Activated CD4-positive, alpha-beta T cell treated with anti-CD3 and anti-CD28 coated beads, Interleukin-2, amount 50 U/mL, for 1 hour (primary cell): ENCODE measurements around the gene NCBP3.
"Not testable (repeated sequence)": the region's sequence is repeated elsewhere in the genome, so short reads cannot be mapped to it uniquely, and the experiment has no call there.

Experiments used
- DNase-seq: peaks from one replicate; pipeline ENCODE4 v3.0.0-alpha.2; 2020

The NCBP3 gene

DNA sequence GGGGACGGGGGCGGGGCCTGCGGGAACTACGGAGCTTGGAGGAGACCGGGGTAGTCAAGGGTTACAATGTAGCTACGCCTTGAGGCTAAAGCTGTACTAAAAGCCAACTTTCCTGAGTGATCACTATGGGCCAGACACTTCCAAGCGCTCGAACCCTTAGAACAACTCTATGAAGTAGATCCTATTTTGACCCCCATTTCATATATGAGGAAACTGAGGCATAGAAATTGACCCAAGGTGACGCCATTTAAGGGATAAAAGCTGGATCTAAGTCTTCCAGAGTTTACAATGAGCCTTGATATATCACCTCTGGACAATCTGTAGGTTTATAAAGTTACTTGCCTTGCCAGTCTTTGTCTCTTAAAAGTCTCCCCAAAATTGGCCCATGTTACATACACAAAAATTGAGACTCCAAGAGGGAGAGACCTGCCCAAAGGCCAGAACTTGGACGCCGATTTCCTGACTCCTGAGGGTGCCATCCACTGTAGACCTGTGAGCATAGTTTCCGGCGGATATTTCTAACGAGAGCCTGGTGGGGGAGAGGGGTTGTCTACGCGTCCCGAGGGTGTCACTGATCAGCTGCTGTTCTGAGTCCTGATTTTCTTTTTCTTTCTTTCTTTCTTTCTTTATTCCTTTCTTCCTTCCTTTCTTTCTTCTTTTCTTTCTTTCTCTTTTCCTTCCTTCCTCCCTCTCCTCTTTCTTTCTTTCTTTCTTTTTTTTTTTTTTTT is 555 bp upstream of the NCBP3 start:
- no peak for DNase-seq

DNA sequence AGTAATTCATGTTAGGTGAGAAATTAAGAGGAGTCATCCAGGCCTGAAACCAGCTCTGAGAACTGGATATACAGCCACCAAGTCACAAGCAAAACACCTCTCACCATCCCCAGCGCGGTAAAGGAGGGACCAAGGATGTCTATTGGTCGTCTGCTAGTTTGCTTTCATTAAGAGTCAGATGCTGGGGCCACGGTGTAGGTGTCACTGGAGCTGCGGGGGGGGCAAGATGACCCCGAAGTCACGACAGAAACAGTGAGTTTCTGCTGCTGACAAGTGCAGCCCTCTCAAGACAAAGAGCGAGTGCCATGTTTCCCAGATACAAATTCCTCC is 790 bp downstream of the NCBP3 start:
- DNase-seq: peak; percentile 3

DNA sequence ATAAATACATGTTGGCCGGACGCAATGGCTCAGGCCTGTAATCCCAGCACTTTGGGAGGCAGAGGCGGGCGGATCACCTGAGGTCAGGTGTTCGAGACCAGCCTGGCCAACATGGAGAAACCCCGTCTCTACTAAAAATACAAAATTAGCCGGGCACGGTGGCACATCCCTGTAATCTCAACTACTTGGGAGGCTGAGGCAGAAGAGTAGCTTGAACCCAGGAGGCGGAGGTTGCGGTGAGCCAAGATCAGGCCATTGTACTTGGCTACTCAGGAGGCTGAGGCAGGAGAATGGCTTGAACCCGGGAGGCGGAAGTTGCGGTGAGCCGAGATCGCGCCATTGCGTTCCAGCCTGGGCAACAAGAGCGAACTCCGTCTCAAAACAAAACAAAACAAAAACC is 1.5 kb downstream of the NCBP3 start:
- DNase-seq: not testable (repeated sequence)

DNA sequence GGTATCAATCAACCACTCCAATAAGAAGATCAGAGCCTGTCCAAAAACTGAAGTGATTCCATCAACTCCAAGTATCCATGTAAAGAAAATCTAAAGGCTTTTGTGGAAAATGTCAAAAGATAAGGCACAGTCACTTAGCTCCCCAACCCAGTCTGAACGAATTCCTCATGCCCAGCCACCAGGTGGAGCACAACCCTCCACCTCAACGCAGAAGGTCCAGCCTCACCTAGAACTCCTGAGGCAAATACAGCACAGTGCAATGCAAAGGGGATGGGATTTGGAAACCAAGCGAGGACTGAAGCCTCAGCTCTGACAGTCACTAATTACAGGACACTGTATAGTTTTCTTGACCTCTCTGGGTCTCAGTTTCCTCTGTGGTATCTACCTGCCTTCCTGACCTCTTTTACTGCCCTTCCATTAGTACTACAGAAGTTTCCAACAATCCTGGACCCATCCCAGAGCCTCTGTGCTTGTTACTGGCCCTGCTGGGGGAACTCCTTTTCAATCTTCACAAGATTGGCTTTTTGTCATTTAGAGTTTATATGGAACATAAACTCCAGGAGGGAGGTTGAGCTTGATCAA is 2.0 kb downstream of the NCBP3 start:
- peak; percentile 49 for DNase-seq

DNA sequence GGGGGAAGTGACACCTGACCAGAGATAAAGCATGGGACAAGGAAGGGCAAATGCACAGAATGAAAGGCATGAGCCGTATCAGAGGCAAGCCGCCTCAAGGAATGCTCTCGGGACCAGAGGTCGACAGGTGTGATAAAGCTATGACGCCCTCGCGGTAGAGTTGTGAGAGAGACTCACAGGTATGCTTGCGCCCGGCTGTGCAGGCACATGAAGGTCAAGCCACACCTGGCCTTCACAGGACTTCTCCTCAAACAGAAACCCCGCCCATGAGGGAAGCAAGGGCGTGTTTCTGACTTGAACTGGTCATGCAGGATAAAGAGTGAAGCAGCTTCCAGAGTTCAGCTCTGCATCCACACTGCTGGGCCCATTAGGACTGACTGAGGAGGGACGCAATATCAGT is 7.8 kb downstream of the NCBP3 start:
- DNase-seq: no peak

DNA sequence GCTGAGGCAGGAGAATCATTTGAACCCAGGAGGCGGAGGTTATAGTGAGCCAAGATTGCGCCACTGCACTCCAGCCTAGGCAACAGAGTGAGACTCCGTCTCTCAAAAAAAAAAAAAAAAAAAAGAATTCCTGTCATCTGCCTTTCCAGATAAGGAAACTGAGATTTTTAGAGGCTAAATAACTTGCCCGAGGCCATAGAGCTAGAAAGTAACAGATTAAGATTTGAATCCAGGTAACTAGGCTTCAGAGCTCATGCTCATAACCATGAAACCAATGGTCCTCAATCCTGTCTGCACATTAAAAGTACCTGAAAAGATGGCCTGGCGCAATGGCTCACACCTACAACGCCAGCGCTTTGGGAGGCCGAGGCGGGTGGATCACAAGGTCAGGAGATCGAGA is 9.5 kb downstream of the NCBP3 start:
- DNase-seq: no peak

DNA sequence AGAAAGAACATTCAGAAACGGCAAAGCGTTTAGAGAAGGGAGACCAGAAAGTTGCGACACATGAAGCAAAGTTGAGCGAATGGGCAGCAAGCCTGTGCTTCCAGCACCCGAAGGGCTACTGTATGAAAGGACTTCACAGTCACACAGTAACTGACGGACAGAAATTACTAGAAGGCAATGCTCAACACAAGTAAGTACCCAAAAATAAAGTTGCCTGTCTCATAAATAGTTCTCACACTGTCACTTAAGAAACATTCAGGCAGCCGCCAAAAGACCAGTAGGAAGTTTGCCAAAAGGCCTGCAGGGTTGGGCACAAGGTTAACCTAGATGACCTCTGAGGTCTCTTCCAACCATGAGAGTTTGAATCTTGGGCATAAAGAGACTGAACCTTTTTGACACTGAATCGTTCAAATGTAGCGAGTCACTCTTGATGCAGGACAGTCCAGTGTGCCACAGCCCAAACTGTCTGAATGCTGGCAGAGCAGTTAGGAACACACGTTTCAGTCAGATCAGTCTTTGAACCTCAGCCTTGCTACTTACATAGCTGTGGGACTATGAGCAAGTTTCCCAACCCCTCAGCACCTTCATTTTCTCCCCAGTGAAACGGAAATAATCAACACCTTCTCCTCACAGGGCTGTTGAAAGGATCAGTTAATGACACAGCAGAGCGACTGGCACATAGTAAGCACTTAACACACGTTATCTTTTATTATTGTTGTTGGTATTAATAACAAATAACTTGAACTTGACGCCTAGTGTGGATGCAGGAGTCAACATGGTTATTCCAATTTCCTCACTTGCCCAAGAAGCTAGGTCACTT is 10.4 kb downstream of the NCBP3 start:
- no peak for DNase-seq

DNA sequence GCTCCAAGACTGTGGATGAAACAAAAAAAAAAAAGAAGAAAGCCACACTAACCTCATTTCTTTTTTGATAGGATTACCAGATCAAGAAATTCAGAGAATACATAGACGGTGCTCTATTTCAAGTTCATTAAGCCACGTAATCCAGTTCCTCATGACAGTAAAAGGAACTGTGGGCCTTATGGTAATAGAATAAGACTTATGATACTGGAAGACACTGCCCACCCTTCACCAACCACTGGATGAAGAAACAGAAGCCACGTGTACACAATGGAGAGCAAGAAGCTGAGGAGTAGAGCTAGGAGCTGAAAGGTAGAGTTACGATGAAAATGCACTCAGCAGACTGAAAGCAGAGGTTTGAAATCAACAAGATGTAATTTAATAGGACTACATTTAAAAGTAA is 11.2 kb downstream of the NCBP3 start:
- no peak for DNase-seq

DNA sequence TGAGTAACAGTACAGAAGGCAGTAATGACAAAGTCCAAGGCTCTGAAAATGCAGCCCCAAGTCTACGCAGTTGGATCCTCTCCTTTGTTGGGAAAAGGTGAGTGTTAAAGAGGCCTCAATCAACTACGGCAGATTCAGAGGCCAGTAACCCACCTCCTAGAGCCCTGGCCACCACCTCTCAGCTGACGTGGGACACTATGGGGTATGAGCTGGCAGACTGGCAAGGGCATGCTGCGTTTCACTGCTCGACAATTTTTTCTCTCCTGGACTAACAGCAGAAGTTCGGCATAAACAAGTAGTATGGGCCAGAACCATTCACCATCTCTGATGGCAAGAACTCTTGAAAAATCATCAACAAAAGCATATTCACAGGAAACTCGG is 17.2 kb downstream of the NCBP3 start:
- DNase-seq: no peak

DNA sequence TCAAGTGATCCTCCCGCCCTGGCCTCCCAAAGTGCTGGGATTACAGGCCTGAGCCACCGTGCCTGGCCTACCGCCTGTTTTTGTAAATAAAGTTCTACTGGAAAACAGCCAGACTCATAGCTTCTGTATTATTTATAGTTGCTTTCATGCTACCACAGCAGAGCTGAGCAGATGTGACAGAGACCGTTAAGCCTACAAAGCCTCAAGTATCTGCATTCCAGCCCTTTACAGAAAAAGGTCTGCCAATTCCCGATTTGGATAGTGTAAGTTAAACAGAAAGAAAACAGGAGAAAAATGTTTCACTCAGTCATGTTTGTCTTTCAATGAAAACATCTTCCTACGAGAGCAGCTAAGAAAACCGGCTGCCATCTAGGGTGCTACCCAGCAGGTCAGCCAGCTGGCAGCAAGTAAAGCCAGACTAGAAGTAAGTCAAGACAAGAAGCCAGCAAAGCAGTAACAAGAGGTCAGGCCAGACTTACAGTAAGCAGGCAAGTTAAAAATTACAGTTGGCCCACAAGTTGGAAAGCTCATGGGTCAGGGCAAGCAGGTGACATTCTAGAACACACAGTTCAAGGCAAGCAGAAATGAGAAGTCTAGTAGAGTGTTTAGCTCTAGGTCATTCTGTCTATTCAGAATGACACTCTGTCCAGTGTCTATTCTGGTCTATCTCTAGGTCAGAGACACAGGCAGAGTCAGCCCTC is 17.7 kb downstream of the NCBP3 start:
- DNase-seq: no peak

DNA sequence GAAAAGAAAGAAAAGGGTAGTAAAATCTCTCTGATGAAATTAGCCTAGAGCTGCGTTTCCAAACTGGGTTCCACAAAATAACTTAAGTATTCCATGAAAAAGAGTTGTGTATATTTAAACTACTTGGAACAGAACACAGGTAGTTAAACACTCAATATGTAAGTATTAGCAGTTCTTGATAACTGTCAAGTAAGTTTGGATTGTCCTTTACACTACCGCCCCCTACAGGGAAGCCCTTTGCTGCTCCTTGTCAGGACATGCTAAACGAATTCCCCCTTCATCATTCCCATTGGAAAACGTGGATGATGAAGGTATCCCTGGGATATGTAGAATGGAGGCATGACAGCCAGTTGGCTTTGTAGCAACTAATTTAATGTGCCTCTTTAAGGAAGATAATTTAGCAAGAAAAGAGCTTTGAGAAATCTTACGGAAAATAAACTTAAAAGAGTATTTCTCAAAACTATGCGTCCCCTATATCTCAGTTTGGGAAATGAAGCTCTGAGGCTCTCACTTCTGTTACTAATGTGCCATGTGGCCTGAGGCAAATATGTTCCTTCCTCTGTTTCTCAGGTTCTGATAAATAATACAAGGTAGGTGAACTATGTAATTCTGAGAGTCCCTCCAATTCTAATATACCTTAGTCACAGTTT is 18.8 kb downstream of the NCBP3 start:
- DNase-seq: peak; percentile 69

DNA sequence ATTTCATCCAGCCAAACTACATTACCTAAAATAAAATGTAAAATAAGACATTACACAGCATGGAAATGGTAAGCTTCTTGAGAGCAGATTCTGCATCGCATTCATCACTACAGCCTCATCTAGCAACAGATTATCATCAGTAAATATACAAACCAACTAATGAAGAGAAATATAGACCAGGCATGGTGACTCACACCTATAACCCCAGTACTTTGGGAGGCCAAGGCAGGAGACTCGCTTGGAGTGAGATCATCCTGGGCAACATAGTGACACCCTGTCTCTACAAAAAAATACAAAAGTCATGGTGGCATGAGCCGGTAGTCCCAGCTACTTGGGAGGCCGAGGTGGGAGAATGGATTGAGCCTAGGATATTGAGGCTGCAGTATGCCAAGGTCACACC is 19.9 kb downstream of the NCBP3 start:
- no peak for DNase-seq

DNA sequence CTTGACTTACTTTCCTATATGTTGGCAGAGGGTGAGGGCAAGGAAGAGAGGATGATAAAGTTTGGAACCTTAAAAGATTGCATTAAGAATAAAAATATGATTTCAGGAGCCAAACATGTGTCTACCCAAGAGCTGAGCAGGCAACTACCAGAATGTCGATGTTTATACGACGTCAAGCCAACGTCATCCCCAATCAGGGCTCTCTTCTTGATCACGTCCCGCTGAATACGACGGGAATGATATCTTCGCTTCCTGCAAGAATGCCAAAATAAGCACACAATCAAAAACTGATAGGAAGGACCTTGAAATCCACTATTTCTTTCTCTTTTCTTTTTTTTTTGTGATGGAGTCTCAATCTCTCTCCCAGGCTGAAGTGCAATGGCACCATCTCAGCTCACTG is 24.9 kb downstream of the NCBP3 start:
- no peak for DNase-seq

DNA sequence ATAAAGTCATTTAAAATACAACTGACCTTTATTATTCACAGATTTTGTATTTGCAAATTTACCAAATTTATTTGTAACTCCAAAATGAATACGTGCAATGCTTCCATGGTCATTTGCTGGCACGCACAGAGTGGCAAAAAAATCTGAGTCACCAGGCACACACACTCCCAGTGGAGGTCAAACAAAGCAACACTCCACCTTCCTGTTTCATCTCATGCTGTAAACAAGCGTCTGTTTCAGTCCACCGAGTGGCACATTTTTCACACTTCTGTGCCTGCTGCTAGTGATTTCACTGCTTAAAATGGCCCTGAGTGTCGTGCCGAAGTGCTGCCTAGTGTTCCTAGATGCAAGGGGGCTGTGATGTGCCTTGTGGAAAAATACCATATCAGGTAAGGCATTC is 27.3 kb downstream of the NCBP3 start:
- no peak for DNase-seq

DNA sequence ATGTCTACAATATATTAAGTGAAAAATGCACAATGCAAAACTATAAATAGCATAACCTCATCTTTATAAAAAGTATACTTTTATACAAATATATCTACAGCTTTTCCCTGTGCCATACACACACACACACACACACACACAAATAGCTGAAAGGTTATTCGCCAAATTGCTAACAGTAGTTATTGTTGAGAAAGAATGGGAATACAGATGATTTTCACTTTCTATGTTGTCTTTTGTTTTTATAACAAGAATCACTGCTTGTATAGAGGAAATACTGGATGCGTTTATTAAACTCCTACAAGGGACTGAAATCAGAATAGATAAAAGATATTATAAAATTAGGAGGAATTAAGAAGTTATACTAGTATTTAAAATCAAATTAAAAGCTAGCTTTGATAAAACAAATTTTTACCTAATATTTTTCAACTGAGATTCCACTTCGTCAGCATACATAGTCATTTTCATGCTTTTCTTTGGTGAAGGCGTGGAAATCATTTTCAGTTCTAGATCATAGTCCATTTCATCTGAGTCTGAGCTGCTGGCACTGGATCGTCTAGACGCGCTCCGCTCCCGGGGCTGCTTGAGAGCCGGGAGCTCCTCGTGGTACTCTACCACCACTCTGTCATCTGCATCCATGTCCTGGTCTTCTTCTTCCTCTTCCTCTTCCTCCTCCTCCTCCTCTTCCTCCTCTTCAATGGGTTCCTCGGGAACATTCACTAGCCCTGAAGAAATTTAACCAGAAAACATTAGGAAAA is 28.0 kb downstream of the NCBP3 start:
- DNase-seq: no peak

DNA sequence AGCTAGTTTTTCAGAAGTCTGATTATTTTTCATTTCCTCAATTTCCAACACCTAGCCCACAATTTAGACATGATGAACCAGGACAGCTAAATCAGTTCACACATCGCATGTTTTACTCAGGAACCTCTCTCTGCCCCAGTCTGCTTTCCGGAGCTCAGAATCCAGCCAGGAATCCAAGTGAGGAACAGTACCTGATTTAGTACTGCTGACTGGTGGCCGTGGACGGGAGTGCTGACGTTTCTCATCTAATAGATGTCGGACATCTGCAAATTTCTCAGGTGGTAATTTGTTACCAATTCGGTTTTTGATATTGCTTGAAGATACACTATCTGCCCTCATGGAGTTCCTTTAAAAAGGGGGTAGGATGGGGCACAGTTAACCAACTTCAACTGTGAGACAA is 30.1 kb downstream of the NCBP3 start:
- no peak for DNase-seq

DNA sequence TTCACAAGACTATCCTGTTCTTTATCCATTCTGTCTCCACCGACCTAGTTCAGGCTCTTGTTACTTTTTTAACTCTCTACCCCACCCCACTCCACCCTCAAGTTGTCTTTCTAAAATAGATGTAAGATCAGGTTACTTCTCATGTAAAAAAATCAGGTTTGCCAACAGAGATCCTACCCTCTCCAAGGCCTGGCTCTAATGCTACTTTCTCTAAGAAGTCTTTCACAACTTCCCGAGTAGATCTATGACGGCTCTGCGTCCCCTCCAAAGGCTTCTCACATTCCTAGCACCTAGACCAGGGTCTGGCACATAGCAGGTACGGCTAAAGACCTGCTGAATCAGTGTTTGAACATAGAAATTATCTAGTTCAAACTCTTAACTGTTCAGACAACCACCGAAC is 30.9 kb downstream of the NCBP3 start:
- no peak for DNase-seq

DNA sequence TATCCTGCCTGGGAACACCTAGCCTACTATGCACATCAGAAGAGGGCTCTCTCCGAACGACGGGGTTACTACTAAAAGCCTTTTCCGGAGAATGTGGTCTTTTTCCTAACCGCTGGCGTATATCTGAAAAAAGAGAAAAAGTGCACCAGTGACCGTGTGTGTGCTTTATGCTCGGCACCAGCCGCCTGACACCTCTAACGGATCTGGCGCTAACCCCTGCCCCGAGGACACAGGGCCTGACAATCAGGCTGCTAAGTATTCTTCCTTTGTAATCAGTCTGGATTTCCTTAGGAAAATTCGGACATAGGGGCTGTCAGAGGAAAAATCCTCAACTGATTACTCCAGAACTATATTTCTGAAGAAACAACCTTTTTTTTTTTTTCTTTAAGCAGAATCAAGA is 31.7 kb downstream of the NCBP3 start:
- DNase-seq: no peak

DNA sequence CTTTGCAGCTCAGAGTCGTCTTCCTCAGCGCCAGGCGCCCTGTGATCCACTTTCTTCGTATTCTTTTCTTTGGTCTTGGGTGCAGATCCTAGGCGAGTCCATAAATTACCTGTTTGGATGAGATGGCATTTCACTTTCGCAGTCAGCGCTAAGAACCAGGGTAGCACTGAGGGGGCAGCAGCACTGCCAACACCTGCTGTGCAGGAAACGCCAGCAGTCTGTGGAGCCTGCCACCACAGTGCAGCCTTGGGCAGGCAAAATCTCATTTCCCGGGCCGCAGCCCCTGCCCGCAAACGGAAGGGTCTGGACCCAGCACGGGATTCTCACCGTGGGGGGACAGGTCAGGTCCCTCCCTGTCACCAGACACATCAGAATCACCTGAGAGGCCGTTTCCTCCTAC is 32.9 kb downstream of the NCBP3 start:
- no peak for DNase-seq

DNA sequence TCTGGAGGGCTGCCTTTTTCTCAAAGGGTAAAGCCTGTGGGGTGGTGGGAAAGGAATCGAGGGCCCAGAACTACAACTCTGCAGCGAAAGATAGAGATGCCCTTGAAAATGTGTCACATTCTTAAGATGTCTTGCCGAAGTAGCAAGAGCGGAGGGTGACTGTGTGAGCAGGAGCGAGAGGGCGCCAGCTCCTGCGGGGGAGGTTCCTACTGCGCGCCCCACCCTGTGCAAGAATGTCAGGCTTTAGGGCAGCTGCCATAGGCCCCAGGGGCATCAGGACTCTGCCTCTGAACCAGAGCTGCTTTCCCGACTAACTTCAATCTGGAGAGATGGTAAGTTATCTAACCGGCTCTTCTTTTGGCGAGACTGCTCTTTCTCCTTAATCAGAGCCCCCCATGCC is 33.3 kb downstream of the NCBP3 start:
- DNase-seq: no peak

DNA sequence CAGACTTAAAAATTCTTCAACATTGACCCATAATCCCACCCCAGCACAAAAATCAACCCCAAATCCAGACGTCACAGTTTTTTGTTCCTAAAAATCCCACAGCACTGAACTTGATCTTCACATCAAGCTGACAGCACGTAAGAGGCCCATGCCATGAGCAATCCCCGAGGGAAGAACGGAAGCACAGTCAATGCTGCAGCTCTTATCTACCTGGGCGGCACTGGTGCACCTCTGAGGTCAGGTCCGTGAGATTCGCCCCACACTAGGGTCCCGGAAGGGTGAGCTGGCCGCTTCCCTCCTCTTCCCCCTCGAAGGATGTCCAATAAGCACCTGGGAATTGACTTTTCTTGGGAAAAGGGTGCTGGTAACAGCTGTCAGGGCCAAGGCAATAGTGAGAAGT is 33.8 kb downstream of the NCBP3 start:
- no peak for DNase-seq

DNA sequence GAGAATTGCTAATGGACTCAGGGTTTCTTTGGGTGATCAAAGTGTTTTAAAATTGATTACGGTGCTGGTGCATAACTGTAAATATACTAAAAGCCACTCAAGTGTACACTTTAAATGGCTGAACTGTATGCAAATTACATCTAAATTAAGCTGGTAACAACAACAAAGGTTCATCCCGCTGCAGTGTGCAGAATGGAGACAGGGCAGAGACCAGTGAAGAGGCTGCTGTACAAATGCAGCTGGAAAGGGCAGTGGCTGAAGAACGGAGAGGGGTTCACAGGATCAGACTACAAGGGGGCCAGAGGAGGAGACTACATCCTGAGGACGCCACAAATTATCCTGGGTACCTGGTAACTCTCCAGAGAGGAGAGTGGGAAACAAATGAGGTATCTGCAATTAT is 36.0 kb downstream of the NCBP3 start:
- DNase-seq: no peak

DNA sequence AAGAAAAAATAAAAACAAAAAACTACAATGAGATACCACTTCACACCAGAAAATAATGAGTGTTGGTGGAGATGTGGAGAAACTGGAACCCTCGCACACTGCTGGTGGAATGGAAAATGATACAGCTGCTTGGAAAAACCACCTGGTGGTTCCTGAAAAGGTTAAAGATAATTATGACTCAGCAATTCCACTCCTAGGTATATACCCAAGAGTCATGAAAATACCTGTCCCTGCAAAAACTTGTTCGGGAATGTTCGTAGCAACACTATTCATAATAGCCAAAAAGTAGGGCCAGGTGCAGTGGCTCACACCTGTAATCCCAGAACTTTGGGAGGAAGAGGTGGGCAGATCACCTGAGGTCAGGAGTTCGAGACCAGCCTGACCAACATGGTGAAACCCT is 36.9 kb downstream of the NCBP3 start:
- no peak for DNase-seq
